GM11168 (cell line): ENCODE data around the gene OPN1MW2.
"Not testable (repeated sequence)": the region's sequence is repeated elsewhere in the genome, so short reads cannot be mapped to it uniquely, and the experiment has no call there.

Experiments
- in situ Hi-C: fragments of 300-500 bp; cut with MboI; formaldehyde crosslinking; loops from one replicate; pipeline ENCODE4 v1.12.0; 2022; ENCODE audit warnings: low sequenced_read_pairs; ENCODE audit not compliant: unreplicated experiment

OPN1MW2 gene

DNA sequence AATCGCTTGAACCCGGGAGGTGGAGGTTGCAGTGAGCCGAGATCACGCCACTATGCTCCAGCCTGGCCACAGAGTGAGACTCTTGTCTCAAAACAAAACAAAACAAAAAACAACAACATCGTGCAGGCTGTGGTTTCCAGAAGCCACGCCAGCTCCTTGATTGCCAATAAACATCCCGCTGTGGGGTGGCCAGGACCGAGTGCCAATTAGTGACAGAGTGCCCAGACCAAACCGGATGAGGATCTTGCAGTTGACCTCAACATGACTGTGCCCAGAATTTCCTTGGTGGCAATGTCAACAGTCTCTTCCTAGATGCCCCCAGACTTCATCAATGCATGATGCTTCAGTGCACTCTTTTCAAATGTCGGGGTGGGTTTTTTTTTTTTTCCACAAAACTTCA, 39.2 kb downstream of the OPN1MW2 start:
- in situ Hi-C loops, result not testable (repeated sequence)

GRCh38 chrX:154263072-154263471, 43.5 kb downstream of the OPN1MW2 start:
- in situ Hi-C loops, result not testable (repeated sequence)

DNA sequence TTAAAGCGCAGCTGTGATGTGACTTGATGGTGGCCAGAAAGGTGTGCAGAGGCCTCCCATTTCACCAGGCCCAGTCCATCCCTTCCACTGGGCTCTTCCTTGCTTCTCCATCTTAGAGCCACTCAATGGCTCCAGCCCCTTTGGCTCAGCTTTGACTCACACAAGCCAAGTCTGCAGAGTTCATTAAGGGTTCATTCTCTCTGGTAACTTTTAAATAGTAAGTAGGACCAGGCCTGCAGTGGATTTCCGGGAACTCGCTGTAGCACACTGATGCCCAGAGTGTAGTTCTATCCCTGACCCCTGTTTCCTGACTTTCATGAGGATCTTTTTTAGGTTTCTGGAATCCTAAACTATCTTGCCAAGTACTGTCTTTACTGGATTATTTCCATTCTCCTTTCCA, 49.7 kb downstream of the OPN1MW2 start:
- in situ Hi-C loops, result not testable (repeated sequence)
